Measurements from ENCODE around the gene PRDM16.

Gene PRDM16

DNA sequence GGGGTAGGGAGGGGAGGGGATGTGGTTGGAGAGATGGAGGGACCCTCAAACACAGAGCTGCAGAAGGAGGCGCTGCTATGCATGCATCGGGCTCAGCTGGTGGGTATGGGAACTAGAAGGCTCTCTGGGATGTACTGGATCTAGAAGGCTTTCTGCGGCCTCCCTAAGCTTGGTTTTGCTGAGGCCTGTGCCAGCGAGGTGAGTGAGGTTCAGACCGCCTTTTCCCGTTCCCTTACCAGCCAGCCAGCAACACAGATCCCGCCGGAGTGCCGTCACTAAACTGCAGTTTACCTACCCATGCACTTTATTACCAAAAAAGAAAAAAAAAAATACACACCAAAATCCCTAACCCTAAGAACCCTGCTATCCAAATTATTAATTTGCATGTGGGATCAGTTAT is 180.2 kb downstream of the PRDM16 start:
- DNase-seq = no peak

DNA sequence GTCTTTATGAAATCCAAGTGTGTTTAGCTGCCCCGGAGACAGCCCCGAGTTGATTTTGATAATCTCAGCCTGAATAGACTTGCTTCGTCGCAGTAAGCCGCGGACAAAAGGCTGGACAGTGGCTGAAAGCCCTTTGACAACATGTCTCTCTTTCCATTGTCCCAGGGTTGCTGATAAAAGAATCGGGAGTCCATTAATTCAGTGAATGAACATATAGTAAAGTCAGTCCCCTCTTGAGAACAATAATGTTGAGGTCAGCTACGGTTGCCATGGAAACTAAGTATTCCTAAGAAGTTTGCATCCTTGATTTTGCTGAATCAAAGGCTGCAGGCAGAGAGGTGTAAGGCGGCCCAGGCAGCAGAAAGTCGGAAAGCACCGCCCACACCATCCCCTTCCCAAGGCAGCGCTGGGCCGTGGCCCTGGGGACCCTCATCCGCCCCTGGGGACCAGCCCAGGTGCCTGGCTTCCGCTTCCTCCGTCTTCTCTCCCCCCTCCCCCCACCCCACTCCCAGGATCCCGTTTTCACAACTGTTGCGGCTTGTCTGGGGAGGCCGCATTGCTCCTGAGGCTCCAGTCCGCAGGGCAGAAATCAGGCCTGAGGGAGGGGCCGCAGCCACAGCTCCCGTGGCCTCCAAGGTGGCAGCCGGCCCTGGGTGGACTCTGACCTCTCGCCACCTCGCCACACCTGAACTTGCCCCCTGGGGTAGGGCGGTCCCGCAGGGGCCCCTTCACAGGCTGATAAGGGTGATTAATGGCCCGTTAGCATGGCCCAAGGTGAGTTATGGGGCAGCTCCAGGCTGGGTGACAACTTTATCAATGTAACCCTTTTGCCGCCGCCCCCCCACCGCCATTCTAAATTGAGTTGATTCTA is 180.9 kb downstream of the PRDM16 start:
- DNase-seq = no peak

DNA sequence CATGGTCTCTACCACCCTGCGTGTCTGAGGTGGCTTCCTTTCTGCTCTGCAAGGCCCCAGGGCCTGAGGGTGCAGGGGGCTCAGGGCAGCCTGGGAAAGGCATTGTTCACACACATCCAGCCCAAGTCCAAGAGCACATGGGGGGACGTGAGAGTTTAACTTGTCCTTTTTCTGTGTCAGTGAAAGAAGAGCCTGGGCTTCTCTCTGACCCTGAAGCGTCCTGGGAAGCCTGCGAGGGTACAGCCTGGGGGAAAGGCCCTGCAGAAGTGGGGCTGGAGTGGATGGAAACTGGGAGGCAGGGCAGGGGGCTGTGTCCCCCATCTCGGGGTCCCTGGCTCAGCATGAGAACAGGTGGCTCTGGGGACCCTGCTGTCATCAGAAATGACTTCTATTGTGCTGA is 181.6 kb downstream of the PRDM16 start:
- DNase-seq = no peak

DNA sequence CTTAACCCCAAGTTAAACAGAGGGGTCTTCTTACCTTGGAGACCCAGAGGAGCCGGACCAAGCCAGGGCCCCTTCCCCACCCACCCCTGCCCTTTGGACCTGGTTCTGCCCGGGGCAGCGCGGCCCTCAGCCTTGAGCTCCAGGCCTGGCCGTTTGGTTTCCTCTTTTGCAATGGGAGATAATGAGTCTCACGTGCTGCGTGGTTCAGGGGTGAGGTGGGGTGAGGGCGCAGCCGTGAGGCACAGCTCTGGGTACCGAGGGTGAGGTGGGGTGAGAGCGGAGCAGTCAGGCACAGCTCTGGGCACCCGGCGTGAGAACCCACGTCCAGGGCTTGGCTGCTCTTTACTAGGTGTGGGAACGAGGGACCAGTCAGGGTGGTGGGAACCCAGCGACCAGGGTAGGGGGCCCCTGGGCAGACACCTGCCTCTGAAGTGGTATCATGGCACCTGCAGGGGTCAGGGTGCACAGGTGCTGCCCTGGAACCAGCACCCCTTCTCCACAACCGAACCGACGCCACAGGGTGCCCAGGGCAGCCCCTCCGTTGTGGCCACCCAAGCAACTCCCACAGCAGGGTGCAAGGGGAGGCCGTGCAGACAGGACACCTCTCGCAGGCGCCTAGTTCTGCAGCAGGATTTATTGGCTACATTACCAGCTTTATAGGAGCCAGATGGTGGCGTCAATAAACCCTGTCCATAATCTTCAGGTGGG is 182.2 kb downstream of the PRDM16 start:
- no peak for DNase-seq

DNA sequence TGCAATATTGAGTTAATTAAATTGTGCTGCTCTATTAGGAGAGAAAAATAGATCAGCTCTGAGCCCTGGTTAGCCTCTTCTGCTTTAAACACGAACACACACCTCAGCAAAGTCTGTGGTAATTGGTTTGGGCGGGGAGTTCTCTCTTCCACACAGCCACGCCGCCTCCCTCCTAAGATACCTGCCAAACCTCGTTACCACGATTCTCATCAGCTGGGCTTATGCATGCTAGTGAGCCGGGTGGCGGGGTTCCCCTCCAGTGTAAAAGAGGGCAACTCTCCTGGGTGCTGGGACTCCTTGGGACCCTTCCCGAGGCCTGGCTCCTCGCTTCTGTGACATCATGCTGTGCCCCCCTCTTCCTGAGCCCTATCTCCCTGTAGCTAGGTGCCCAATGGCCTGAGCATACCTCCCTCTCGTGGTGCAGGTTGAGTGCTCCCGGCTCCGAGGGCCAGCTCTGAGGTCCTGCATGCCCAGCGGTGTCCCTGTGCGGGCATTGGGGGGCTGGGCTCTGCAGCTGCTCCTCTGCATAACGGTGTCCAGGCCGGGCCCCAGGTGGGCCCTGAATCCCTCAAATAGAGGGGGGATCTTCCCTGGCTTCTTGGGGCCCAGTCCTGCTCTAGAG is 182.9 kb downstream of the PRDM16 start:
- DNase-seq = no peak

DNA sequence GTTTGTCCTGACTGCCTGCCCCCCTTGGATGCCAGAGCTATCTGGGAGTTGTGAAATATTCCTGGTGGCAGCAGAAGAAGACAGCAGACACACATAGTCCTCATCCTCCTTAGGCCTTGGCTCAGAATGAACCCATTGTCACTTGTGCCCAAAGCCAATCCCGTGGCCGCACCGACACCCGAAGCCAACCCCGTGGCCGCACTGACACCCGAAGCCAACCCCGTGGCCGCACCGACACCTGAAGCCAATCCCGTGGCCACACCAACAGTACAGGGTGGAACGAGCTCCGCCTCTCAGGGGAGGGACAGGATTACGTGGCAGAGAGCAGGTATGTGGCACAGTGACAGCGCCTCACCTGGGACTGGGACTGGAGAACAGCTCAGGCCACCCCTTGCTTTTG is 186.7 kb downstream of the PRDM16 start:
- DNase-seq = no peak

DNA sequence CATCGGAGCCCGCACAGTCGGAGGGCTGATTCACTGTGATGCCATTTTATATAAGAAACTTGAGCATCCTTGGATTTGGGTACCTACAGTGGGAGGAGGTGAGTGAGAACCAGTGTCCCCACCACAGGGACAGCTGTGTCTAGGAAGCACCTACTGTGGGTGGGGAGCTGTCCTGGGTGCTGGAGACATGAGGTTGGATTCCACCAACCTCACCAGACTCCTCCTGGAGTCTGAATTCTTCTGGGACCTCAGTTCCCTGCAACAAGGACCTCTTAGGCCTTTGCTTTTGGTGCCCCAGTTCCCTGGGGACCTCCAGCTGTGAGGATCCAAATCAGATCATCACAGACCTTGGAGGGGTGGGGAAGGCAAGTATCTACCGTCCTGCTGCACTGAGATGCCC is 188.8 kb downstream of the PRDM16 start:
- no peak for DNase-seq

DNA sequence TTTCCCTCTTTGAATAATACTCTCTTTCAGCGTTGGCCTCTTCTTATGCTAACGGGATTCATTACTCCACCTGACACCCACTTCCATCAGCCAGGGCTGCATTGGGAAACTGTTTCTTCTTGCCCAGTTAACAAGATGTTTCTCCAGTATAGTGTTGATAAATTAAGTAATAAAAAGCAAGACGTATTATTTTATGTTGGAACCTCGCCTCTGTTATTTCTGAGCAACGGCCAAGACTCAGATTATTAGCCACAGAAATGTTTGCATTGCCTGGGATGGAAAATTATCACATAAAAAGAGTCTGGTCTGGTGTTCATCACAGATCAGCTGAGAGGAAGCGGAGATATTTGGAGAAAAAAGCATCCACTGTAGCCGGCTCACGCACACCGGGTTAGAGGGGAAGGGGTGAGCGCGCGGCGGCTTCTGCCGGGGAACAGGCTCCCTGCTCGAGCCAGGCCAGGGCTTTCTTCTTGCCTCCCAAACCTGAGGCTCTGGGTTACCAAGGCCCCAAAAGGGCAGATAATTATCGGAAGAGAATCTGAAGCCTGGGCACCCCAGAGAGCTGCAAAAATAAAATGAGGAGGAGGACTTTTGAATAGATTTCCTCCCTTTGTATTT is 189.5 kb downstream of the PRDM16 start:
- no peak for DNase-seq

DNA sequence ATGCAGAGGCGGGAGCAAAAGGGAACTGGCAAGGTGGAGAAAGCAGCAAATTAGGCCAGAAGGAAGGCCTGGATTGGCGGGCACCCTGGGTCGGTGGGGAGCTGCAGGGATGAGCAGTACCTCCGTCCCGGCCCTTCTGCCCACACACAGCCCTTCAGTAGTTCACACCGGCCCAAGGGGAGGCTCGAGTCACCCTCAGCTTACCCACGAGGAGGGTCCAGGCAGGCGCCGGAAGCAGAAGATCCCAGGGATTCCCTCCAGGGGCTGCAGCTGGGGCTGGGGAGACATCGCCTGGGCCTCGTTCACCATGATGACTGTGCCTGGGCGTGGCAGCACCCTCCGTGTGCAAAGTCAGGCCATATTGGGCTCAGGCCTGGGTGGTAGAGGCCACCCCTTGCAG is 190.0 kb downstream of the PRDM16 start:
- DNase-seq = no peak

DNA sequence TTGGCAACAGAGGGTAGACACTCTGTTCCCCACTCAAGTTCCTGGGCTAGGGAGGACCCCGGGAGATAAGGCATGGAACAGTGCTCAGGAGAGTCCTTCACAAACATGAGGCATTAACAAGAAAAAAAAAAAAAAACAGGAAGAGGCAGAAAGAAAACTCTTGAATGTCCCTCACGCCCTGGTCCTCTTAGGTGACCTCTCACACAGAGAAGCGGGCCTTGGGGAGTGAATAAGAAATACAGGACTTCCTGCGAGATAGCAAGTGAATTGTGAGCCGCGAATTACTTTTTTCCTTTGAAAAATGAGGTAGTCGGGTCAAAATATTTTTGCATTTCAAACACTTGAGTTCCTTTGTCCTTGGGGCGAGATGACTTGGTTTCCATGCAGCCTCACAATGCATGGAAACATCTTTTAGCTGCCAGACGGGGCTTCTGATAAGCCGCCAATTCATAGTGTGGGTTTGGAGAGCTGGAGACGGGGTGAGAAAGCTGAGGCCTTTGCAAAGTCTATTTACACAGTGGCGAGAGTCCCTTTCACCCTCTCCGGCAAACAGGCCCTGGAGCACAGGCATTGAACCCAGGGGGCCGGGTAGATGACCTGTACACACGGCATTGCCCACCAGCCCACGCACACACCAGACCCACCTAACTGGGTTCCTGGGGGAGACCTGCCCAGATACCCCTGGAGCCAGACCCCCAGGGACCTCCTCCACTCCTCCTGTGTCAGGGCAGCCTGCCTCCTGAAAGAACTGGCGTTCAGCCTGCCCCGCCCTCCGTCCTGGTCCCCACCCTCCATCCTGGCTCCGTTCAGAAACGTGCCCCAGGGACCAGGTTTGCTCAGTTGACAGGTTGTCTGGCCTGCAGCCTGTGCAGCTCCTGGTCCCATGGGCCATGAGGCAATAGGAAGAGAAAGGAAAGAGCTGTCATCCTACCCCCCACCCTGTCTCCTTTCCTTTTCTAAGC is 192.3 kb downstream of the PRDM16 start:
- DNase-seq = no peak

DNA sequence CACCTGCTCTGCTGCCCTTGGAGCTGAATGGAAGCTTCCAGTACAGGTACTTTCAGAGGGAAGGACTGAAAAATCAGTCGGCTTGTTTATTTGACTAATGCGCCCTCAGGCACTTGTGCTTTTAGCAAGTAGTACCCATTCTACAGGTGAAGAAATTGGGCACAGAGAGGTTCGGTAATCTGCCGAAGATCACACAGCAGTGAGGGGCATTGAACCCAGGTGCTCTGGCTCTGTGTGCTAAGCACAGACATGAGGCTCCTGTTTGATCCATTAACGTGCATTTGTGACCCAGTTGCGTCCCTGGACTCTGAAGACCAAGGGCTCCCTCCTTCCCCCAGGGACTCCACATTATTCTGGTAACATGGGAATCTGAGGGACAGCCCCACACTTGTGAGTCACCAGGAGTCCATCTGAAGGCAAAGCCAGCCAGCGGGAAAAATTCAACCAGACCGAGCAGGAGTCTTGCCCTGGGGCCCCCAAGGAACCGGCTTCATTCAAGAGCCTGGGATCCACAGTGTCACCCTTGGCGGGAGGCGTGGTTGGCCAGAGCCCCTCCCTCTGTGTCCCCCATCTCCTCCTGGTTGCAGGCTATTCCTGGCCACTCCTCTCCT is 193.1 kb downstream of the PRDM16 start:
- DNase-seq = no peak

DNA sequence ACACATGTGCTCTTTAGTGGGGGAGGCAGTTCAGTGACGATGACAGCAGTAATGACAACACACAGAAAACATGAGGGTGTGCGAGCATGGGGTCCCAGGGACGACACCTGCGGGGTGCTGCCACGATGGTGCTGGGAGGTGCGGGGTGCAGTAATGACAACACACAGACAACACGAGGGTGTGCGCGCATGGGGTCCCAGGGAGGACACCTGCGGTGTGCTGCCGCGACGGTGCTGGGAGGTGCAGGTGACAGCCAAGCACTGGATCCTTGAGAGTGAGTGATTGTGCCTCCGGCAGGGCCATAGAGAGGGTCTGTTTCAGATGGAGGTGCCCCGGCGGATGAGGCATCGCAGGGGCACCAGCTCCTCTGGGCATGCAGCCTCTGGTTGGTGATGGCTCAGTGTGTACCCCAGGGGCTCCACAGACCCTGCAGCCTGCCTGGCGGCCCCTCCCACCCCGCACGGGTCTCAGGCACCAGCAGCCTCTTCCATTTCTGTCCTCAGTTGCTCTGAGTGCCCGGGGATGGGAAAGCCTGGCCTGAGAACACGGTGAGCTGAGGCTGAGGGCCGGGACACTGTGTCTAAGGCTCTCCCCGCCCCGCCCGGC is 193.8 kb downstream of the PRDM16 start:
- DNase-seq = no peak

DNA sequence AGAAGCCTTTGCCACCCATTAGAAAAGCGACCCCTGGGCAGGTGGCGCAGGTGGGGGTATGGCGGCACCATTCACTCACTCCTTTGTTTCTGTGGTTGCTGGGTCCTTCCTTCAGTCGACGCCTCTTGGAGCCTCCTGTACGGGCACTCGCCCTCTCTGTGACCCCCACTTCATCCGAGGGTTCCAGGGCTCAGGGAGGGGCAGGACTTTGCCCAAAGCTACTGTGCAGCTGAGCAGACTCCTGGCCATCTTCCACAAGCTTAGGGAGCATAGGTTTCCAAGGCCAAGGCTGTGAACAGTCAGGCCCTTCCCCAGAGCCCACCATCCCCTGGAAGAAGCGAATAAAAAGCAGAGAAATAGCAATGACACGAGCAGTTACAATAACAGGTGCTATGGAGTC is 194.8 kb downstream of the PRDM16 start:
- DNase-seq = no peak

DNA sequence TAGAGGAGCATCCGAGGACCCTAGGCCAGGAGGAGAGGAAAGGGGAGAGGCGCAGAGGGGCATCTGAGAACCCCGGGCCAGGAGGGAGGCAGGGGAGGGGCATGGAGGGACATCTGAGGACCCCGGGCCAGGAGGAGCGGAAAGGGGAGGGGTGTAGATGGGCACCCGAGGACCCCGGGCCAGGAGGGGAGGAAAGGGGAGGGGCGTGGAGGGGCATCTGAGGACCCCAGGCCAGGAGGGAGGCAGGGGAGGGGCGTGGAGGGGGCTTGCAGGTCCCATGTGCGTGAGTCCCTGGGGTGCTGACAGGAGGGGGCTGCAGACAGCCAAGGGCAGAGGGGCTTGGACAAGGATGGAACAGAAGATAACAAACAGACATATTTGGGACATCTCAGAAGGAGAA is 195.5 kb downstream of the PRDM16 start:
- DNase-seq = no peak

DNA sequence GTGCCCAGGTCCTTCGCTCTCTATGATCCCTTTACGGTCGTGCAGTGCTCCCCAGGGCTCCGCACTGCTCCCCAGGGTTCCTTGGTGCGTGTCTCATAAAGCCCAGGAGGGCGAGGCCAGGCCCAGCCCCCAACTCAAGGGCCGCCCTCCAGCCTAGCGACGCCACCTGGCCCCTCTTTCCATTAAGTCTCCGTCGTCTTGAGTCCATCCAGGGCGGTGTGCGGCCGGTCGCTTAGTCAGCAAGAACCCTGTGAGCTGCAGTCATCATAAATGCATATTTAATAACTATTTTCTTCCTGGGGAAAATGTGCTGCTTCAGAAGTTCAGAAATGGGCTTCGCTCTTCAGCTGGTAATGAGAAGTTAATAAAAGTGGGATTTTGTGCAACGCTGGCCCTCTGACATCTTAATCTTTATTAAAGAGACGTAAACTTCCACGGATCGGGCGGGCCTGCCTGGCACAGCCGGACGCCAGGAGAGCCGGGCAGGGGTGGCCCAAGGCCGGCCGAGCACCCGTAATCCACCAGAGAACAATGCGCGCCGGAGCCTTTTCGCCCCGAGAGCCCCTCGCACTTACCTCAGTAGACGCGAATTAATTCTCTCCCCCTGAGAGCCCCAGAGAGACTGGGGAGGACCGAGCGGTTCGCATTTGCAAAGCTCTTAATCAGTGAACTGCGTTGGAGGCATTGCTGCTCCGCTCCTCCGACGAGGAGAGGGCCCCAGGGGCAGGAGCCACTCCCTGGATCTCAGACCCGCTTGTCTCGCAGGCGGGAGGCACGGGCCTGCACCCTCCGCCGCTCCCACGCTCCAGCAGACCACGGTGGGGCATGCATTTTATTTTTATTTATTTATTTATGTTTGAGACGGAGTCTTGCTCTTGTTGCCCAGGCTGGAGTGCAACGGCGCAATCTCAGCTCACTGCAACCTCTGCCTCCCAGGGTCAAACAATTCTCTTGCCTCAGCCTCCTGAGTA is 197.1 kb downstream of the PRDM16 start:
- no peak for DNase-seq

DNA sequence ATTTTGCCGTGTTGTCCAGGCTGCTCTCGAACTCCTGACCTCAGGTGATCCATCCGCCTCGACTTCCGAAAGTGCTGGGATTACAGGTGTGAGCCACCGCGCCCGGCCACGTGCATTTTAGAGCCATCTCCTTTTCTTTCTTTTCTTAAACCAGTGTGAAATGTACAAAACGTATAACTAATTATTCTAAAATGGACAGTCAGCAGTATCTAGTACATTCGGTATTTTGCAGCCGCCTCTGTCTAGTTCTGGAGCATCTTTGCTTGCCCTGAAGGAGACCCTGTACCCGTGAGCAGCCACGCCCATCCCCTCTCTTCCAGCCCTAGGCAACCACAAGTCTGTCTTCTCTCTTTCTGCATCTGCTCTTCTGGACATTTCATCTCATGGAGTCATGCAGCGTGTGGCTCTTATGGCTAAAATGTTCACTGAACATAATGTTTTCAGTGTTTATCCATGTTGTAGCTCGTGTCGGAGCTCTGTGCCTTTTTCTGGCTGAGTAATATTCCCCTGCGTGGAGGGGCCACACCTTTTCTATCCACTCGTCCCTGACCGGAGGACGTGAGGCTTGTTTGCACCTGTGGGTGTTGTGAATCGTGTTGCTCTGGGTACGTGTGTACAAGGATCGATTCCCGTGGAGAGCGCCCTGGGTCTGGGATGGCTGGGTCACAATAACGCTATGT is 198.0 kb downstream of the PRDM16 start:
- no peak for DNase-seq

DNA sequence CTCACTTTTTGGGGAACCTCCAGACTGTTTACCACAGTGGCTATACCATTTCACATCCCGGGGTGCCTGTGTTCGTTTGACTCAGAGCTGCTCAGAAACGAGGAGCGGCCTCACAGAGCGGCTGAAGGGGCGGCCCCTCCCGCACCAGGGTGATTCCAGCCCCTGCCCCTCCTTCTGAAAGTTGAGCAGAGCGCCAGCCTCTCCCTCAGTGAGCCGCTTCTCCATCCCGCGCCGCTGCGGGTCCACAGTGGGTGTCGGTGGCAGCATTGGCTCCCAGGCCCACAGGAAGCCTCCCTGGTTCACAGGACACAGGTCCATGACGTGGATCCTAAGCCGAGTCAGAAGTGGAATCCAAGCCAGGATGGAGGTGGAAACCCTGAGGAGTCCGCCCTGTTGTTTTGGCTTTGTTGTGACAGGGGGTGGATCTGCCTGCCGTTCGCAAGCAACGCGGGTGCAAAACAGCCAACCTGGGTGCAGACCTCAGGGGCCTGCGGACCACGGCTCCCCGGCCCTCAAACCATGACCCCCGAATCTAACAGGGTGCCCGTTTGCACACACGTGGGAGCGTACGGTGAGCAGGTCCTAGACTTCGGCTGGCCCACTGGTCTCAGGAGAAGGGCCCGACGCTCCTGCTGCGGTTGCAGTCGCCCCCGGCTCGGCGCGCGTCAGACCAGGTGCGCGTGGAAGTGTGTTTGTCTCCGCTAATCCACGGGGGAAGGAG is 198.7 kb downstream of the PRDM16 start:
- no peak for DNase-seq

DNA sequence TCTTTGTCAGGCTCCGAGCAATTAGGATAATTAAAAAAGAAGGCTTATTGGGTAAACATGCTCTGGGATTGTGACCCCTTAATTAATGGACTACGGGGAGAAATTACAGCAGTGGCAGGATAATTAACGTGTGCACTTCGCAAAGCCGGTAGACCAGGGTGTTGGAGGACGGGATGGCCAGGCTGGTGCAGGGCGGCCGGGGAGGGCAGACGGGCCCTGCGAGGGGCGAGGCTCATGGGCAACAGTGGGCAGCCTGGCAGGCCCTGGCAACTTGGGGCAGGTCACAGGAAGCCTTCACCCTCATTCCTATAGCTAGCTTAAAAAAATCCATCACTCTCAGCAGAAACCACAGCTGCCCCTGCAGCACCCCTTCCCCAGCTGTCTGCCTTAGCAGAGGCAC is 199.3 kb downstream of the PRDM16 start:
- DNase-seq = no peak
